Fibroblast of mammary gland (primary cell): ENCODE data around the gene RARB.

Source experiments
- DNase-seq: peaks from one replicate; pipeline ENCODE4 v3.0.0-alpha.2; 2010; ENCODE audit warnings: low read depth
- H3K4me3 ChIP-seq: 2 replicates; pipeline ENCODE4 v1.5.1; 2011; ENCODE audit warnings: low read depth, mild to moderate bottlenecking, low read length, moderate library complexity; ENCODE audit not compliant: control insufficient read depth
- CTCF ChIP-seq: conservative IDR thresholded peaks from 2 replicates; pipeline ENCODE4 v1.5.1; 2011; ENCODE audit warnings: low read depth, low read length, inconsistent platforms; ENCODE audit not compliant: control insufficient read depth, insufficient read depth

Gene RARB

GRCh38 chr3:25584011-25584789 is 156.1 kb downstream of the RARB start:
- H3K4me3 ChIP-seq: no peak overlapping the region
- no peak for TF ChIP-seq CTCF
- DNase-seq: no peak

DNA sequence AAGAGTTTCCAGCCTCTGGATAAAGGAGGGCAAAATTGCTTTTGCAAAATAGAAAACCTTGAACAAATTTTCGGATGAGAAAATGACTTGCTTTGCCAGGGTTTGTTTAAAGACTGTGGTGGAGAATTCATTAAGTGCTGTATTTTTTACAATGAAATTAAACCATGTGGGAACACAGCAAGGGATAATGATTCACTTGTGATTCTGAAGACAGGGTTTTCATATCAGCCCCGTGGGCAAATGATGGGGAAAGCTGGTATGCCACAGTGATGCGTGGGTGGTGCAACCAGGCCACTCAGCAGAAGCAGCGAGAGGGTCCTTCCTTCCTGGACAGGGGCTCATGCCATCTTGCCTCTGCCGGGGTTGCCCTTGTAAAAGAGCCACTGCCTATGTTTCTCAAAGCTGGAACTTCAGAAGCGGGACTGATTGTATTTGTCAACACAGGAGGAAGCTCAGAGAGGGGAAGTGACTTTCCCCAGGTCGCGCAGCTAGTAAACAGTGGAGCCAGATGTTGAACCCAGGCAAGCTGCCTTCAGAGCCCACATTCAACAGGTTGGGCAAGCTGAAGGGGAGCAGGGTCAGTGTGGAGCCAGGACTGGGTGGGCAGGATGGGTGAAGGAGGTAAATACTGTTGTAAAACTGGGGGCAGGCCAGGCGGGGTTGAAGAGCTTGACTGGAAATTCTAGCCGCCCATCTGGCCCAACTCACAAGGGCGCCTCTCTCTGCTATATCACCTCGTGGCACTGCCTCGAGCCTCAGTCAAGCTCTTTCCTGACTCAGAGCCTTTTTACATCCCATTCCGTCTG is 157.5 kb downstream of the RARB start:
- H3K4me3 ChIP-seq: no peak overlapping the region
- no peak for DNase-seq
- TF ChIP-seq CTCF: no peak

- H3K4me3 ChIP-seq: no peak overlapping the region
- no peak for DNase-seq
- no peak for TF ChIP-seq CTCF
These were observed 158.1 kb downstream of the RARB start for GRCh38 chr3:25586167-25586505.

GRCh38 chr3:25586553-25586952 is 158.5 kb downstream of the RARB start:
- no peak overlapping the region for H3K4me3 ChIP-seq
- no peak for DNase-seq
- no peak for TF ChIP-seq CTCF

GRCh38 chr3:25587094-25587493 is 159.0 kb downstream of the RARB start:
- no peak overlapping the region for H3K4me3 ChIP-seq
- no peak for DNase-seq
- no peak for TF ChIP-seq CTCF

GRCh38 chr3:25587526-25587925 is 159.5 kb downstream of the RARB start:
- H3K4me3 ChIP-seq: no peak overlapping the region
- TF ChIP-seq CTCF: no peak
- DNase-seq: peak; percentile 70
